Calu3 (cell line): Measurements from ENCODE around the gene PKP4. TPM values are rescaled to one million over a fixed set of nuclear protein-coding genes. Genes with fewer than 3 reads are reported as not detected.

Experiments used
- Bru-seq: library from RNA; stranded (reverse); fragments of 400-500 nt; gene quantifications from one replicate; lab custom pipeline; 2021; lab: Mats Ljungman, UMichigan
- BruChase-seq, 2 experiments: library from RNA; stranded (reverse); fragments of 400-500 nt; gene quantifications; one replicate each; lab custom pipeline; 2021; lab: Mats Ljungman, UMichigan
- BruUV-seq: library from RNA; stranded (reverse); fragments of 400-500 nt; replicated peaks from 2 replicates; lab custom pipeline; 2021; lab: Mats Ljungman, UMichigan
- CTCF ChIA-PET: fragments of 300-600 bp; sonication (Branson Sonifier 250); formaldehyde crosslinking; loops from one replicate; lab custom pipeline; 2022; ENCODE audit warnings: antibody characterized with exemption; lab: Charles Lee
- DNase-seq: peaks from one replicate; pipeline ENCODE4 v3.0.0; 2022
- H3K27ac Mint-ChIP-seq: one replicate; pipeline ENCODE4 v1.8.0; 2022; ENCODE audit warnings: mixed read lengths; ENCODE audit not compliant: unreplicated experiment
- H3K27me3 Mint-ChIP-seq: one replicate; pipeline ENCODE4 v1.8.0; 2022; ENCODE audit warnings: mixed read lengths; ENCODE audit not compliant: unreplicated experiment
- H3K36me3 Mint-ChIP-seq: one replicate; pipeline ENCODE4 v1.8.0; 2022; ENCODE audit warnings: mild to moderate bottlenecking, moderate library complexity, mixed read lengths; ENCODE audit not compliant: insufficient read depth, unreplicated experiment
- H3K4me1 Mint-ChIP-seq: one replicate; pipeline ENCODE4 v1.8.0; 2022; ENCODE audit warnings: mild to moderate bottlenecking, low read depth, mixed read lengths; ENCODE audit not compliant: unreplicated experiment
- H3K4me3 Mint-ChIP-seq: one replicate; pipeline ENCODE4 v1.8.0; 2022; ENCODE audit warnings: mild to moderate bottlenecking, low read depth, moderate library complexity, mixed read lengths; ENCODE audit not compliant: unreplicated experiment
- H3K9me3 Mint-ChIP-seq: one replicate; pipeline ENCODE4 v1.8.0; 2022; ENCODE audit warnings: low read depth, mixed read lengths; ENCODE audit not compliant: unreplicated experiment
- intact Hi-C: fragments of 100-400 bp; cut with micrococcal nuclease; formaldehyde crosslinking; loops from one replicate; pipeline ENCODE4 v1.10.0; 2022; ENCODE audit not compliant: unreplicated experiment
- long read RNA-seq: library from polyadenylated mRNA; stranded (forward); transcript quantifications from one replicate; pipeline ENCODE4 v2.0.0, GENCODE V29; 2022
- total RNA-seq: library from RNA; stranded (reverse); gene quantifications from 2 replicates; pipeline ENCODE4 v1.2.3, GENCODE V29; 2022
- TF ChIP-seq, protein P1 (sequence below): fragments of 200-600 bp; IDR thresholded peaks from one replicate; pipeline ENCODE4 v1.8.0; 2022; ENCODE audit warnings: antibody characterized with exemption; ENCODE audit not compliant: unreplicated experiment

PKP4 gene, protein sequence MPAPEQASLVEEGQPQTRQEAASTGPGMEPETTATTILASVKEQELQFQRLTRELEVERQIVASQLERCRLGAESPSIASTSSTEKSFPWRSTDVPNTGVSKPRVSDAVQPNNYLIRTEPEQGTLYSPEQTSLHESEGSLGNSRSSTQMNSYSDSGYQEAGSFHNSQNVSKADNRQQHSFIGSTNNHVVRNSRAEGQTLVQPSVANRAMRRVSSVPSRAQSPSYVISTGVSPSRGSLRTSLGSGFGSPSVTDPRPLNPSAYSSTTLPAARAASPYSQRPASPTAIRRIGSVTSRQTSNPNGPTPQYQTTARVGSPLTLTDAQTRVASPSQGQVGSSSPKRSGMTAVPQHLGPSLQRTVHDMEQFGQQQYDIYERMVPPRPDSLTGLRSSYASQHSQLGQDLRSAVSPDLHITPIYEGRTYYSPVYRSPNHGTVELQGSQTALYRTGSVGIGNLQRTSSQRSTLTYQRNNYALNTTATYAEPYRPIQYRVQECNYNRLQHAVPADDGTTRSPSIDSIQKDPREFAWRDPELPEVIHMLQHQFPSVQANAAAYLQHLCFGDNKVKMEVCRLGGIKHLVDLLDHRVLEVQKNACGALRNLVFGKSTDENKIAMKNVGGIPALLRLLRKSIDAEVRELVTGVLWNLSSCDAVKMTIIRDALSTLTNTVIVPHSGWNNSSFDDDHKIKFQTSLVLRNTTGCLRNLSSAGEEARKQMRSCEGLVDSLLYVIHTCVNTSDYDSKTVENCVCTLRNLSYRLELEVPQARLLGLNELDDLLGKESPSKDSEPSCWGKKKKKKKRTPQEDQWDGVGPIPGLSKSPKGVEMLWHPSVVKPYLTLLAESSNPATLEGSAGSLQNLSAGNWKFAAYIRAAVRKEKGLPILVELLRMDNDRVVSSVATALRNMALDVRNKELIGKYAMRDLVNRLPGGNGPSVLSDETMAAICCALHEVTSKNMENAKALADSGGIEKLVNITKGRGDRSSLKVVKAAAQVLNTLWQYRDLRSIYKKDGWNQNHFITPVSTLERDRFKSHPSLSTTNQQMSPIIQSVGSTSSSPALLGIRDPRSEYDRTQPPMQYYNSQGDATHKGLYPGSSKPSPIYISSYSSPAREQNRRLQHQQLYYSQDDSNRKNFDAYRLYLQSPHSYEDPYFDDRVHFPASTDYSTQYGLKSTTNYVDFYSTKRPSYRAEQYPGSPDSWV
- total RNA-seq: 119 and 137 TPM in 2 replicates
- Bru-seq, nascent RNA: percentile 96 among the genes with signal in this experiment
- BruChase-seq, experiment 1, labeled RNA remaining after a 6-hour chase: percentile 88 among the genes with signal in this experiment
- percentile 92 among the genes with signal in this experiment for BruChase-seq, experiment 2, labeled RNA remaining after a 2-hour chase
- long read RNA-seq, partial matches to known transcripts: 11 of 33 reads
- long read RNA-seq, other reads (novel, unspliced or antisense): 22 of 33 reads

DNA sequence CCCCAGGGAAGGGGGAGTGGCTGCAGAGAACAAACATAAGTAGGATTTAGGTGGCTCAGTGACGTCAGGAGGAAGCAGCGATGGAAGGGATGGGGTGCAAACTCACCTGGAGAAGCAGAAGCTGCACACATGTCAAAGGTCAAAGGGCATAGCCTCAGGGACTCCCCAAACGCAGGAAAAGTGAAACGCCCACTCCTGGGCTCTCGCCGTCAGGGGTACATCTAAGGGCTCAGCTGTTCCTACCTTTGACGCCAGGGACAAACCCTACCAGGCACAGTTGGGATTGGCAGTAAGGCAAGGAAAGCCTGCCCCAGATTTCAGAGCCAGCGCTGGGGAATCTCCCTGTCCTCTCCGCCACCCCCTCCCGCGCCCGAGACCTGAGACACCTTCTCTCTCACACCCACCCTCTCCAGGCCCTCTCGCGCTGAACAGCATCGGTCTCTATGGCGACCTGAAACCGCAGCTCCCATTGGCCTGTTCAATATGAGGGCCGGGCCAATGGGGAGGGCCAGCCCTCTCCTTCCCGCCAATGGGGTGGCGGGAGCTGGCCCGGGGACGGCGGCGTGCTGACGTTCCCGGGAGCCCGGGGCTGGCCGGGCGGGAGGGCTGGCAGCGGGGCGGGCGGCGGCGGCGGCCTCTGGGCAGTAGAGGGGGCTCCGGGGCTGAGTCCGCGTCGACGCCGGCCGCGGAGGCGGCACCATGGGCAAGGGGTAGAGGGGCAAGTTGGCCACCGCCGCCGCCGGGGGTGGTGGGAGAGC lies at the start of gene PKP4, which contains the start of gene CCDC148:
TSS of gene PKP4 (plus strand) at position 644 of the 758 bp plus-strand sequence. CDS start 76,233 bp downstream, outside the sequence.
TSS of gene CCDC148 (minus strand) at position 445 of the 758 bp plus-strand sequence. CDS start at position 131, 314 bp downstream.
- intact Hi-C loops: loop anchor here (1.0 to 5.0 kb wide), 4 partner anchors 61 to 424 kb away; no protein-coding TSS in a partner anchor
- H3K36me3 Mint-ChIP-seq: peaks cover 42% of the 10 kb centered on the region
- DNase-seq: peak; percentile 93
- peak within 1 kb of the TSS; percentile 91 for H3K4me3 Mint-ChIP-seq
- H3K27ac Mint-ChIP-seq: peak within 1 kb of the TSS; percentile 81
- TF ChIP-seq, protein P1, sequence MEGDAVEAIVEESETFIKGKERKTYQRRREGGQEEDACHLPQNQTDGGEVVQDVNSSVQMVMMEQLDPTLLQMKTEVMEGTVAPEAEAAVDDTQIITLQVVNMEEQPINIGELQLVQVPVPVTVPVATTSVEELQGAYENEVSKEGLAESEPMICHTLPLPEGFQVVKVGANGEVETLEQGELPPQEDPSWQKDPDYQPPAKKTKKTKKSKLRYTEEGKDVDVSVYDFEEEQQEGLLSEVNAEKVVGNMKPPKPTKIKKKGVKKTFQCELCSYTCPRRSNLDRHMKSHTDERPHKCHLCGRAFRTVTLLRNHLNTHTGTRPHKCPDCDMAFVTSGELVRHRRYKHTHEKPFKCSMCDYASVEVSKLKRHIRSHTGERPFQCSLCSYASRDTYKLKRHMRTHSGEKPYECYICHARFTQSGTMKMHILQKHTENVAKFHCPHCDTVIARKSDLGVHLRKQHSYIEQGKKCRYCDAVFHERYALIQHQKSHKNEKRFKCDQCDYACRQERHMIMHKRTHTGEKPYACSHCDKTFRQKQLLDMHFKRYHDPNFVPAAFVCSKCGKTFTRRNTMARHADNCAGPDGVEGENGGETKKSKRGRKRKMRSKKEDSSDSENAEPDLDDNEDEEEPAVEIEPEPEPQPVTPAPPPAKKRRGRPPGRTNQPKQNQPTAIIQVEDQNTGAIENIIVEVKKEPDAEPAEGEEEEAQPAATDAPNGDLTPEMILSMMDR: no peak
- H3K4me1 Mint-ChIP-seq: peaks cover 21% of the 10 kb centered on the region
- H3K27me3 Mint-ChIP-seq: no peaks in the 10 kb centered on the region
- no TSS peak for BruUV-seq
- no peaks in the 10 kb centered on the region for H3K9me3 Mint-ChIP-seq
- CTCF ChIA-PET: interaction anchor here (0.9 to 1.2 kb wide), 3 partner anchors 134 to 432 kb away, joined by 3 to 8 read pairs (median 3); no protein-coding TSS in a partner anchor

DNA sequence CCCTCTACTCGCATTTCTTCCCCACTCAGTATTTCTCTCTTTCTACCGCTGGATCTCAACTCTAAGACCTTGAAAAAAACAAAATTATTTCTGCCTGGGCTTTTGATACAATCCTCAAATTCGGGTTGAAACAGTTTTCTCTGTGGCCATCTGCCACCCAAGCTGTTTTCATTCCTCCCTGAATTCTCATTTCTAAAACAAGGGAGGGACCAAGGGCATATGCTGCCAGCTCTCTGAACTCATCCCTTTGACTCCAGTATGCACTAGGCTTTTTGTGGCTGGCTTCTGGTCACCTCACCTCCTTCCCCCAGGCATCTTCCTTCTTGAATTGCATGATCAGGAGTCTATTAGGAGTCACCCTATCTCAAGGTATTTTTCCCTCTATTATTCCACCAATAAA lies 49.7 kb upstream of the PKP4 start:
- intact Hi-C loops: no loop called here
- CTCF ChIA-PET: no interaction called here
- Mint-ChIP-seq H3K4me3 (no peak overlapping the region), H3K9me3 (peaks cover 11% of the 10 kb centered on the region), H3K36me3 (no peaks in the 10 kb centered on the region), H3K27ac (no peak overlapping the region), H3K27me3 (no peaks in the 10 kb centered on the region), H3K4me1 (peaks cover 22% of the 10 kb centered on the region)
- TF ChIP-seq, protein P1: no peak
- no peak for DNase-seq
- BruUV-seq: no TSS peak

DNA sequence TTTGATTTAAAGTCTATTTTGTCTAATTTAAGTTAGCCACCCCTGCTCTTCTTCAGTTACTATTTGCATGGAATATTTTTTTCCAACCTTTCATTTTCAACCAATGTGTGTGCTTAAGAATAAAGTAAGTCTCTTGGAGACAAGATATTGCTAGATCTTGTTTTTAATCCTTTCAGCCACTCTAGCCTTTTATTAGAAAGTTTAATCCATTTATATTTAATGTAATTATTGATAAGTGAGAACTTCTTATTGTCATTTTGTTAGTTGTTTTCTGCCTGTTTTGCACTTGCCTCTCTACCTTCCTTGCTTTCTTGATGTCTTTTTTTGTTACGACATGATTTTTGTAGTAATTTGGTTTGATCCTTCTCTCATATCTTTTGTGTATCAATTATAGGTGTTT lies 46.6 kb upstream of the PKP4 start:
- BruUV-seq: no TSS peak
- Mint-ChIP-seq H3K27ac (no peak overlapping the region), H3K27me3 (no peaks in the 10 kb centered on the region), H3K4me1 (peaks cover 8% of the 10 kb centered on the region), H3K36me3 (no peaks in the 10 kb centered on the region), H3K4me3 (no peak overlapping the region), H3K9me3 (peaks cover 11% of the 10 kb centered on the region)
- intact Hi-C loops: no loop called here
- TF ChIP-seq, protein P1: no peak
- DNase-seq: no peak
- CTCF ChIA-PET: no interaction called here
